IgD-negative memory B cell (primary cell): ENCODE data around the gene ZNRF1. TPM values are rescaled to one million over a fixed set of nuclear protein-coding genes. Genes with fewer than 3 reads are reported as not detected.

Experiments
- H3K27ac Mint-ChIP-seq, 3 donors: one replicate each; pipeline ENCODE4 v1.8.0; 2020 to 2022; ENCODE audit warnings: mild to moderate bottlenecking in 3 of 3, mixed read lengths in 3 of 3, moderate library complexity in 1 of 3
- H3K27me3 Mint-ChIP-seq: one replicate; pipeline ENCODE4 v1.8.0; 2021; ENCODE audit warnings: mixed read lengths
- H3K36me3 Mint-ChIP-seq: one replicate; pipeline ENCODE4 v1.8.0; 2020; ENCODE audit warnings: mild to moderate bottlenecking, mixed read lengths
- H3K4me1 Mint-ChIP-seq, 3 donors: one replicate each; pipeline ENCODE4 v1.8.0; 2020 to 2022; ENCODE audit warnings: mixed read lengths in 3 of 3, mild to moderate bottlenecking in 1 of 3
- H3K4me3 Mint-ChIP-seq, 4 donors: one replicate each; pipeline ENCODE4 v1.8.0; 2020 to 2022; ENCODE audit warnings: mild to moderate bottlenecking in 4 of 4, mixed read lengths in 4 of 4, moderate library complexity in 3 of 4
- H3K9me3 Mint-ChIP-seq, 3 donors: one replicate each; pipeline ENCODE4 v1.8.0; 2020 to 2021; ENCODE audit warnings: mixed read lengths in 3 of 3, mild to moderate bottlenecking in 1 of 3
- polyA plus RNA-seq: library from polyadenylated mRNA; unstranded; fragments of 300-500 nt; fragmentation: Illumina TruSeq; gene quantifications from one replicate; pipeline ENCODE4 v1.2.3, GENCODE V29; 2021

ZNRF1 gene
- polyA plus RNA-seq, 1 donor from 2014 or later = not detected

- Mint-ChIP-seq H3K4me3 (no peak overlapping the region), H3K27ac (no peak overlapping the region), H3K4me1 (peaks cover 0 to 4% (median 0%) of the 10 kb centered on the region in 3 donors), H3K27me3 (peaks cover 22% of the 10 kb centered on the region), H3K36me3 (no peaks in the 10 kb centered on the region), H3K9me3 (no peaks in the 10 kb centered on the region)
Measured at GRCh38 chr16:75068085-75069031, 69.5 kb downstream of the ZNRF1 start.

GRCh38 chr16:75070012-75070841 is 71.4 kb downstream of the ZNRF1 start:
- H3K4me1 Mint-ChIP-seq = peaks cover 6 to 11% (median 9%) of the 10 kb centered on the region in 3 donors

GRCh38 chr16:75071621-75072020 is 72.8 kb downstream of the ZNRF1 start:
- Mint-ChIP-seq H3K4me1 (peaks cover 15 to 19% (median 16%) of the 10 kb centered on the region in 3 donors), H3K27ac (no peak overlapping the region), H3K27me3 (peaks cover 22% of the 10 kb centered on the region), H3K4me3 (no peak overlapping the region), H3K36me3 (no peaks in the 10 kb centered on the region), H3K9me3 (no peaks in the 10 kb centered on the region)

More at GRCh38 chr16:75070012-75070841, 71.4 kb downstream of the ZNRF1 start:
- Mint-ChIP-seq H3K27me3 (peaks cover 26% of the 10 kb centered on the region), H3K4me3 (no peak overlapping the region), H3K9me3 (no peaks in the 10 kb centered on the region), H3K27ac (no peak overlapping the region), H3K36me3 (no peaks in the 10 kb centered on the region)

- Mint-ChIP-seq H3K36me3 (no peaks in the 10 kb centered on the region), H3K27me3 (peaks cover 18% of the 10 kb centered on the region), H3K4me1 (peaks cover 15 to 19% (median 16%) of the 10 kb centered on the region in 3 donors), H3K9me3 (no peaks in the 10 kb centered on the region), H3K27ac (no peak overlapping the region), H3K4me3 (no peak overlapping the region)
Measured at GRCh38 chr16:75072239-75072947, 73.6 kb downstream of the ZNRF1 start.

GRCh38 chr16:75073545-75074303 is 74.9 kb downstream of the ZNRF1 start:
- H3K36me3 Mint-ChIP-seq = no peaks in the 10 kb centered on the region
- H3K4me1 Mint-ChIP-seq = peaks cover 15 to 19% (median 19%) of the 10 kb centered on the region in 3 donors
- no peak overlapping the region for H3K4me3 Mint-ChIP-seq
- H3K27ac Mint-ChIP-seq = no peak overlapping the region
- peaks cover 20% of the 10 kb centered on the region for H3K27me3 Mint-ChIP-seq
- no peaks in the 10 kb centered on the region for H3K9me3 Mint-ChIP-seq

- peaks cover 20% of the 10 kb centered on the region for H3K27me3 Mint-ChIP-seq
- no peaks in the 10 kb centered on the region for H3K36me3 Mint-ChIP-seq
- no peak overlapping the region for H3K27ac Mint-ChIP-seq
- H3K9me3 Mint-ChIP-seq = no peaks in the 10 kb centered on the region
- peaks cover 15 to 20% (median 19%) of the 10 kb centered on the region in 3 donors for H3K4me1 Mint-ChIP-seq
- H3K4me3 Mint-ChIP-seq = no peak overlapping the region
Measured at GRCh38 chr16:75074304-75074793, 75.5 kb downstream of the ZNRF1 start.

GRCh38 chr16:75074920-75075687 is 76.3 kb downstream of the ZNRF1 start:
- H3K27ac Mint-ChIP-seq = peak overlapping the region; percentile 11 to 78 (median 68)
- no peaks in the 10 kb centered on the region for H3K9me3 Mint-ChIP-seq
- H3K4me3 Mint-ChIP-seq = peak overlapping the region in 2 of 4 donors; percentile 9 to 73
- H3K27me3 Mint-ChIP-seq = peaks cover 20% of the 10 kb centered on the region
- no peaks in the 10 kb centered on the region for H3K36me3 Mint-ChIP-seq
- H3K4me1 Mint-ChIP-seq = peaks cover 15 to 20% (median 19%) of the 10 kb centered on the region in 3 donors

- peaks cover 15 to 20% (median 19%) of the 10 kb centered on the region in 3 donors for H3K4me1 Mint-ChIP-seq
Measured at GRCh38 chr16:75075688-75076268, 77.0 kb downstream of the ZNRF1 start.

GRCh38 chr16:75078886-75079285 is 80.1 kb downstream of the ZNRF1 start:
- Mint-ChIP-seq H3K27ac (no peak overlapping the region), H3K4me1 (peaks cover 22 to 24% (median 23%) of the 10 kb centered on the region in 3 donors), H3K27me3 (peaks cover 21% of the 10 kb centered on the region), H3K36me3 (no peaks in the 10 kb centered on the region), H3K9me3 (no peaks in the 10 kb centered on the region), H3K4me3 (no peak overlapping the region)

More at GRCh38 chr16:75075688-75076268, 77.0 kb downstream of the ZNRF1 start:
- H3K9me3 Mint-ChIP-seq = no peaks in the 10 kb centered on the region
- peaks cover 18% of the 10 kb centered on the region for H3K27me3 Mint-ChIP-seq
- peak overlapping the region; percentile 11 to 78 (median 68) for H3K27ac Mint-ChIP-seq
- H3K36me3 Mint-ChIP-seq = no peaks in the 10 kb centered on the region
- peak overlapping the region in 2 of 4 donors; percentile 9 to 73 for H3K4me3 Mint-ChIP-seq

- Mint-ChIP-seq H3K4me3 (peak overlapping the region in 1 of 4 donors; percentile 20), H3K27ac (no peak overlapping the region), H3K27me3 (peaks cover 16% of the 10 kb centered on the region), H3K36me3 (no peaks in the 10 kb centered on the region), H3K4me1 (peaks cover 18 to 20% (median 19%) of the 10 kb centered on the region in 3 donors), H3K9me3 (no peaks in the 10 kb centered on the region)
Measured at GRCh38 chr16:75079346-75079926, 80.6 kb downstream of the ZNRF1 start.

GRCh38 chr16:75080205-75081029 is 81.6 kb downstream of the ZNRF1 start:
- H3K9me3 Mint-ChIP-seq = no peaks in the 10 kb centered on the region
- H3K27ac Mint-ChIP-seq = no peak overlapping the region
- H3K36me3 Mint-ChIP-seq = no peaks in the 10 kb centered on the region
- peaks cover 16% of the 10 kb centered on the region for H3K27me3 Mint-ChIP-seq
- H3K4me1 Mint-ChIP-seq = peaks cover 13 to 16% (median 14%) of the 10 kb centered on the region in 3 donors
- no peak overlapping the region for H3K4me3 Mint-ChIP-seq
